ENCODE results near the gene UCN. TPM values are rescaled to one million over a fixed set of nuclear protein-coding genes. Genes with fewer than 3 reads are reported as not detected.
"Not testable (repeated sequence)": the region's sequence is repeated elsewhere in the genome, so short reads cannot be mapped to it uniquely, and the experiment has no call there.

Gene UCN, protein sequence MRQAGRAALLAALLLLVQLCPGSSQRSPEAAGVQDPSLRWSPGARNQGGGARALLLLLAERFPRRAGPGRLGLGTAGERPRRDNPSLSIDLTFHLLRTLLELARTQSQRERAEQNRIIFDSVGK
- 1 to 10 TPM; 1.4 to 1.5 TPM for total RNA-seq

DNA sequence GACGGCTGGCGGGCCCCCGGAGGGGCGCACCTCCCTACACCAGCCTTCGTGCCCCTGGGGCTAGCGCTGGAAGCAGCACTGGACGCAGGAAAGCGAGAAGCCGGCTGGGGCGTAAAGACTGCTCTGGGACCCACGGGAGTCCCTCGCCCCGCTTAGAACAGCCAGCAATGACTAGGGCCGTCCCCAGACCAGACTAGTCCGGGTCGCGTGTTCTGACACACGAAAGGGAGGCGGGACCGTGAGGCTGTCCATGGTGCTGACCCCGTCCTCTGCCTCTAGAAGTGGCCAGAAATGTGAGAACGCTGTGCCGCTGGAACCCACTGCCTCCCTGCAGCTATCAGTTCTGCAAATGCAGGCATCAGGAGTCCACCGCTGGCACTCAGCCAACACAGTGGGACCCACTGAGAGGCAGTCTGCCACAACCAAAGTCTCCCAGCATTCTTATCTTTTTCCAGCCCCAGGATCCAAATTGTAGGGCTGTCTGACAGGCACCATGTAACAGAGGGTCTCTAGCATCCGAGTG, at the start of gene UCN:
TSS of gene UCN (minus strand) at position 87 of the 523 bp plus-strand sequence. CDS start 550 bp downstream, outside the sequence.
- H3K27me3 Mint-ChIP-seq = peaks cover 10% of the 10 kb centered on the region
- DNase-seq (no peak), ATAC-seq (no peak)
- ChIA-PET POLR2A (interaction anchor here (0.6 kb wide), 1 partner anchor 227 kb away, joined by 6 read pairs; no protein-coding TSS in a partner anchor), CTCF (no interaction called here)
- H3K4me3 Mint-ChIP-seq = no peak within 1 kb of the TSS
- no peak within 1 kb of the TSS for H3K27ac Mint-ChIP-seq
- H3K4me1 Mint-ChIP-seq = no peaks in the 10 kb centered on the region
- H3K9me3 Mint-ChIP-seq (ENCODE audit: low read depth) = no peaks in the 10 kb centered on the region
- intact Hi-C loops (cut with DNase I, micrococcal nuclease) = loop anchor here in 1 of 2 experiments (5.0 to 10.0 kb wide), 2 partner anchors 46 to 464 kb away; partner anchors contain the start of genes DPYSL5 and SLC30A3
- H3K36me3 Mint-ChIP-seq (ENCODE audit: low read depth) = peaks cover 30% of the 10 kb centered on the region

DNA sequence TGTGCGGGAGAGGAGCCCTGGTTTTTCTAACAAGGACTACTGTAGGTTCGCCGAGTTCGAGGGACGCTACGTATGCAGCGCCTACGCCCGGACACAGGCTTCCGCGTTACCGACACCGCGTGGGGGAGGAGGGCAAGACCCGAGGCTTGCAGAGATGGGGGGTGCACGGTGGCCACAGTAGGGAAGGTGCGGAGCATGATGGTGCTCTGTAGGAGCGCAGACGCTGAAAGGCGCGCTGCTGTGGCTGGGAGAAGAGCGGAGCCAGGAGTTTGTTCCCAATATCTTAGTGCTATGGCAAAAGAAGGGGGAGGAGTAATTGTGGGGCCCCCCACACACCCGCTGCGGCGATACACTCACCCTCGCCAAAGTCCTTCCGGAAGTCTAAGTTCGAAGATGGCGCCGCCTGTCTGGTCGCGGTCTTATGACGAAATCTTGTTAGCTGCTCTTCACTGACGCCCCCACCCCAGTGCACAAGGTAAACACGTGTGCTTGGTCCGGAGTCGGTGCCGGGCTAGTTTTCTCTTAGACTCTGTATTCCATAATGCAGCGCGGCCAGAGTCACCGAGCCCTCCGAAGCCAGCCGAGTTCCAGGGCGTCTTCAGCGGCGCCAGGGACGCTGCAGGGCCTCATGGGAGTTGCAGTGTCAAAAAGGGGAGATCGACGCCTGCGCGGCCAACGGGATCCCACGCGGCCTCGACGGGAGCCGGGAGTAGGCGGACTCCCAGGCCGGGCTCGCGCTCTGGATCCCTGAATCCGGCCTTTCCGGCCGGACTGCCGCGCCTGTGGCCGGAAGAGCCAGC, 48.3 kb upstream of the UCN start, which contains the start of gene GTF3C2:
TSS of gene GTF3C2 (minus strand) at position 383 of the 800 bp plus-strand sequence. CDS start 13,210 bp downstream, outside the sequence.
- Mint-ChIP-seq H3K9me3 (ENCODE audit: low read depth) (no peaks in the 10 kb centered on the region), H3K36me3 (ENCODE audit: low read depth) (peaks cover 19% of the 10 kb centered on the region), H3K27me3 (no peaks in the 10 kb centered on the region), H3K4me3 (peak within 1 kb of the TSS; percentile 98), H3K4me1 (peaks cover 50% of the 10 kb centered on the region), H3K27ac (peak within 1 kb of the TSS; percentile 100)
- ATAC-seq (peak; percentile 82), DNase-seq (peak; percentile 96)
- POLR2A ChIA-PET = interaction anchor here (1.4 to 2.0 kb wide), 3 partner anchors 13 to 272 kb away, joined by 3 to 10 read pairs (median 5); partner anchors contain the start of genes CCDC121 and GPN1
- intact Hi-C loops (cut with DNase I, micrococcal nuclease) = loop anchor here (1.0 to 5.0 kb wide), 20 partner anchors 14 to 1034 kb away; partner anchors contain the start of genes ATRAID (in 2 of the 2), EIF2B4 (in 2 of the 2), IFT172 (in 2 of the 2) and MPV17 (in 2 of the 2)
- CTCF ChIA-PET = interaction anchor here (0.7 to 1.5 kb wide), 6 partner anchors 11 to 306 kb away, joined by 3 to 5 read pairs (median 4); no protein-coding TSS in a partner anchor

DNA sequence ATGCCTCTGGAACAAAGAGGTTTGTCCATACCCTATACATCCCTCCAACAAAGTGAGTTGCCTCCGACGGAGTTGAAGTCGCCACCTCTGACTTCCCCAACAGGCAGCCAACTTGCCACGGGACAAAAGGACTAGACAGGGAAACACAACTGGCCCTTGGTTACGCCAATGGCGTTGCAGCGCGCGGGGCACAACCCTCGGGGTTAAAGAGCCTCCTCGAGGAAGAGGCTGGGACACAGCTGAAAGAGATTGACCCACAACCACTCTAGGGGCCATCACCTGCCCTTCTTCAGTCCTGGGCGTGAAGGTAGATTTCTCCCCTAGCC, 47.8 kb upstream of the UCN start:
- no peaks in the 10 kb centered on the region for H3K27me3 Mint-ChIP-seq

GRCh38 chr2:27354597-27354927, 46.3 kb upstream of the UCN start:
- intact Hi-C loops (cut with DNase I, micrococcal nuclease) = no loop called here
- POLR2A ChIA-PET = no interaction called here
- no peak for ATAC-seq

More for the DNA sequence above, 47.8 kb upstream of the UCN start:
- DNase-seq = no peak
- Mint-ChIP-seq H3K9me3 (ENCODE audit: low read depth) (no peaks in the 10 kb centered on the region), H3K4me1 (peaks cover 51% of the 10 kb centered on the region), H3K4me3 (peak overlapping the region; percentile 98), H3K36me3 (ENCODE audit: low read depth) (peaks cover 21% of the 10 kb centered on the region), H3K27ac (peak overlapping the region; percentile 100)
- intact Hi-C loops (cut with DNase I, micrococcal nuclease) = loop anchor here (1.0 to 5.0 kb wide), 20 partner anchors 14 to 1035 kb away; partner anchors contain the start of genes ATRAID (in 2 of the 2), EIF2B4 (in 2 of the 2), IFT172 (in 2 of the 2) and MPV17 (in 2 of the 2)
- ChIA-PET CTCF (interaction anchor here (1.0 to 1.5 kb wide), 2 partner anchors 13 to 76 kb away, joined by 4 to 5 read pairs; no protein-coding TSS in a partner anchor), POLR2A (interaction anchor here (1.4 to 2.0 kb wide), 3 partner anchors 13 to 273 kb away, joined by 3 to 10 read pairs (median 5); partner anchors contain the start of genes CCDC121 and GPN1)
- ATAC-seq = peak; percentile 28

DNA sequence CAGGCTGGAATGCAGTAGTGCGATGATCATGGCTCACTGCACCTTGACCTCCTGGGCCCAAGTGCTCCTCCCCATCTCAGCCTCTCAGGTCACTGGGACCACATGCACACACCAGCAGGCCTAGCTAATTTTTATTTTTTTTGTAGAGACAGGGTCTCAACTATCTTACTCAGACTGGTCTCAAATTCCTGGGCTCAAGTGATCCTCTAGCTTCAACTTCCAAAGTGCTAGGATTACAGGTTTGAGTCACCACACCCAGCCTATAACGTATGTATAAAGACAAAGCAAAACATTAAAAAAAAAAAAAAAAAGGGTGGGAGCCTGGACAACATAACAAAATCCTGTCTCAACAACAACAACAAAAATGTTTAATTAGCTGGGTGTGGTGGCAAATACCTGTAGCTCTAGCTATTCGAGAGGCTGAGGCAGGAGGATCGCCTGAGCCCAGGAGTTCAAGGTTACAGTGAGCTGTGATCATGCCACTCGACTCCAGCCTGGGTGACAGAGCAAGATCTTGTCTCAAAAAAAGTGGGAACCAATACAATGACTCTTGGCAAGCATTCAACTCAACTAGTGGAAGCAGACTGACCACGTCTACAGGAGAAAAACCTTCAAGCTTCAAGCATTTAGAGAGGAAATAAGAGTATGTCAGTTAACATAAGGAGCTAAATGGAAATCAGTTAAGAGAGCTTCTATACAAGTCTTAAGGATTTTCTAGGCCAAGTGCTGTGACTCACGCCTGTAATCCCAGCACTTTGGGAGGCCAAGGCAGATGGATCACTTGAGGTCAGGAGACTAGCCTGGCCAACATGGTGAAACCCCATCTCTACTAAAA, 45.7 kb upstream of the UCN start:
- peak overlapping the region; percentile 31 for H3K27ac Mint-ChIP-seq
- POLR2A ChIA-PET = no interaction called here

More at GRCh38 chr2:27354597-27354927, 46.3 kb upstream of the UCN start:
- H3K27ac Mint-ChIP-seq = no peak overlapping the region
- CTCF ChIA-PET = interaction anchor here (0.7 to 1.1 kb wide), 4 partner anchors 15 to 231 kb away, joined by 3 to 4 read pairs (median 4); partner anchors contain the start of genes ABHD1 and MPV17
- H3K36me3 Mint-ChIP-seq (ENCODE audit: low read depth) = peaks cover 24% of the 10 kb centered on the region
- peaks cover 51% of the 10 kb centered on the region for H3K4me1 Mint-ChIP-seq
- H3K9me3 Mint-ChIP-seq (ENCODE audit: low read depth) = no peaks in the 10 kb centered on the region
- peak overlapping the region; percentile 28 for H3K4me3 Mint-ChIP-seq
- DNase-seq = no peak
- no peaks in the 10 kb centered on the region for H3K27me3 Mint-ChIP-seq

GRCh38 chr2:27353386-27353761, 45.1 kb upstream of the UCN start:
- H3K27me3 Mint-ChIP-seq; H3K9me3 Mint-ChIP-seq (ENCODE audit: low read depth); POLR2A ChIA-PET; DNase-seq; intact Hi-C loops (cut with DNase I, micrococcal nuclease); H3K4me3 Mint-ChIP-seq; H3K27ac Mint-ChIP-seq; ATAC-seq: not testable (repeated sequence)
- H3K4me1 Mint-ChIP-seq = peaks cover 50% of the 10 kb centered on the region
- peaks cover 25% of the 10 kb centered on the region for H3K36me3 Mint-ChIP-seq (ENCODE audit: low read depth)
- CTCF ChIA-PET = interaction anchor here (0.6 to 1.1 kb wide), 3 partner anchors 20 to 330 kb away, joined by 3 to 4 read pairs (median 3); partner anchors contain the start of gene ABHD1

More for the DNA sequence above, 45.7 kb upstream of the UCN start:
- Mint-ChIP-seq H3K4me1 (peaks cover 53% of the 10 kb centered on the region), H3K27me3 (no peaks in the 10 kb centered on the region), H3K4me3 (peak overlapping the region; percentile 28), H3K36me3 (ENCODE audit: low read depth) (peaks cover 26% of the 10 kb centered on the region), H3K9me3 (ENCODE audit: low read depth) (no peaks in the 10 kb centered on the region)
- intact Hi-C loops (cut with DNase I, micrococcal nuclease) = no loop called here
- ATAC-seq (no peak), DNase-seq (no peak)
- CTCF ChIA-PET = interaction anchor here (0.6 to 1.1 kb wide), 6 partner anchors 16 to 330 kb away, joined by 3 to 4 read pairs (median 4); partner anchors contain the start of genes ABHD1 and MPV17

- H3K27ac Mint-ChIP-seq = peak overlapping the region; percentile 51
- ChIA-PET CTCF (interaction anchor here (0.6 to 1.2 kb wide), 10 partner anchors 12 to 301 kb away, joined by 3 to 4 read pairs (median 3); no protein-coding TSS in a partner anchor), POLR2A (interaction anchor here (1.0 kb wide), 1 partner anchor 28 kb away, joined by 3 read pairs; no protein-coding TSS in a partner anchor)
- H3K27me3 Mint-ChIP-seq = no peaks in the 10 kb centered on the region
- DNase-seq (peak; percentile 19), ATAC-seq (peak; percentile 24)
- H3K4me3 Mint-ChIP-seq = peak overlapping the region; percentile 13
- H3K9me3 Mint-ChIP-seq (ENCODE audit: low read depth) = no peaks in the 10 kb centered on the region
- intact Hi-C loops (cut with DNase I, micrococcal nuclease) = no loop called here
- peaks cover 20% of the 10 kb centered on the region for H3K36me3 Mint-ChIP-seq (ENCODE audit: low read depth)
- peaks cover 44% of the 10 kb centered on the region for H3K4me1 Mint-ChIP-seq
Observed at GRCh38 chr2:27351802-27352598, 43.8 kb upstream of the UCN start.

DNA sequence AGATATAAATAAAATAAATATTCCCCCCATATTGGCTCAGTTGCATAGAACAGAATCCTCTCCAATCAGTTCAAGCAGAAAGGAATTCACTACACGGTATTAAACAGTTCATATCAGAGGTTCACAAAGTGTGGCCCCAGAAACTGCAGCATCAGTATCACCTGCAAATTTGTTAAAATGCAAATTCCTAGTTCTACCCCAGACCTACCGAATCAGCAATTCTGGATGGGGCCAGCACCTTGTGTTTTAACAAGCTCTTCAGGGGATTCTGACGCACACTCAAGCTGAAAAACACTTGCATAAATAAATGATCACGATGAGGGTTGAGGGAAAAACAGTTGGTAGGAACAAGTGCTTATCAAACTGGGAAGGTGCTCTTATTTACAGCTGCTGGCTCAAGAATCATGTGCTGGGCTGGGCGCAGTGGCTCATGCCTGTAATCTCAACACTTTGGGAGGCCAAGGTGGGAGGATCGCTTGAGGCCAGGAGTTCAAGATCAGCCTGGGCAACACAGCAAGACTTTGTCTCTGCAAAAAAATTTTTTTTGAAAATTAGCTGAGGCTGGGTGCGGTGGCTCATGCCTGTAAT, 42.0 kb upstream of the UCN start:
- H3K36me3 Mint-ChIP-seq (ENCODE audit: low read depth) = peaks cover 16% of the 10 kb centered on the region
- H3K9me3 Mint-ChIP-seq (ENCODE audit: low read depth) = no peaks in the 10 kb centered on the region
- no peak overlapping the region for H3K27ac Mint-ChIP-seq
- no peak for DNase-seq
- no peaks in the 10 kb centered on the region for H3K27me3 Mint-ChIP-seq
- peaks cover 40% of the 10 kb centered on the region for H3K4me1 Mint-ChIP-seq
- no peak for ATAC-seq
- POLR2A ChIA-PET = no interaction called here
- intact Hi-C loops (cut with DNase I, micrococcal nuclease) = no loop called here
- no peak overlapping the region for H3K4me3 Mint-ChIP-seq
- CTCF ChIA-PET = interaction anchor here (0.6 to 1.1 kb wide), 3 partner anchors 27 to 288 kb away, joined by 3 read pairs; partner anchors contain the start of gene MPV17

DNA sequence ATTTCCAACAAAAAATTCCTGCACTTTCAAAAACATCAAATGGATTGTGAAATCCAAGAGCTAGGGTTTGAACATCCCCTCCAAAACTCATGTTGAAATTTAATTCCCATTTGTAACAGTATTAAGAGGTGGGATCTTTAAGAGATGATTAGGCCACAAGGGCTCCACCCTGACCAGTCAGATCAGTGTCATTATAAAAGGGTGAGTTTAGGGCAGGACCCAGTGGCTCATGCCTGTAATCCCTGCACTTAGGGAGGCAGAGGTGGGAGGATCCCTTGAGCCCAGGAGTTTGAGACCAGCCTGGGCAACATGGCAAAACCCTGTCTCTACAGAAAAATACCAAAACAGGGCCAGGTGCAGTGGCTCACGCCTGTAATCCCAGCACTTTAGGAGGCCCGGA, 39.4 kb upstream of the UCN start:
- no peak overlapping the region for H3K27ac Mint-ChIP-seq
- intact Hi-C loops (cut with DNase I, micrococcal nuclease) = no loop called here
- H3K4me1 Mint-ChIP-seq = peaks cover 22% of the 10 kb centered on the region
- POLR2A ChIA-PET = no interaction called here
- CTCF ChIA-PET = no interaction called here
- no peak overlapping the region for H3K4me3 Mint-ChIP-seq
- ATAC-seq (no peak), DNase-seq (no peak)
- H3K9me3 Mint-ChIP-seq (ENCODE audit: low read depth) = no peaks in the 10 kb centered on the region
- H3K27me3 Mint-ChIP-seq = no peaks in the 10 kb centered on the region
- peaks cover 23% of the 10 kb centered on the region for H3K36me3 Mint-ChIP-seq (ENCODE audit: low read depth)
